DOHH2 (cell line): ENCODE results near the gene JKAMP.

Experiments used
- H3F3A ChIP-seq: fragments of 200-600 bp; sonication (generic), shearing (Covaris generic); 2 replicates; pipeline ENCODE4 v1.6.0; 2016; ENCODE audit warnings: antibody characterized with exemption, mild to moderate bottlenecking; ENCODE audit not compliant: control insufficient read depth, insufficient read depth
- H3K27ac ChIP-seq: fragments of 200-600 bp; sonication (generic); 2 replicates; pipeline ENCODE4 v1.5.1; 2014; ENCODE audit warnings: low read depth, mild to moderate bottlenecking, low read length, moderate library complexity
- H3K27me3 ChIP-seq: fragments of 200-600 bp; sonication (generic); 2 replicates; pipeline ENCODE4 v1.6.1; 2014; ENCODE audit warnings: mild to moderate bottlenecking, low read length, mixed read lengths; ENCODE audit not compliant: control insufficient read depth
- H3K36me3 ChIP-seq: fragments of 200-600 bp; sonication (generic); 2 replicates; pipeline ENCODE4 v1.6.1; 2014; ENCODE audit warnings: mild to moderate bottlenecking, low read length, moderate library complexity, mixed read lengths; ENCODE audit not compliant: control insufficient read depth
- H3K4me1 ChIP-seq: fragments of 200-600 bp; sonication (generic); 2 replicates; pipeline ENCODE4 v1.6.1; 2014; ENCODE audit warnings: mild to moderate bottlenecking, low read length, mixed read lengths; ENCODE audit not compliant: control insufficient read depth
- H3K4me2 ChIP-seq: fragments of 200-600 bp; sonication (generic); 2 replicates; pipeline ENCODE4 v1.6.0; 2014; ENCODE audit warnings: mild to moderate bottlenecking, low read length, moderate library complexity
- H3K4me3 ChIP-seq: fragments of 200-600 bp; sonication (generic); 2 replicates; pipeline ENCODE4 v1.5.1; 2014; ENCODE audit warnings: mild to moderate bottlenecking, low read length, mixed read lengths
- H3K79me2 ChIP-seq: fragments of 200-600 bp; sonication (generic); 2 replicates; pipeline ENCODE4 v1.6.1; 2014; ENCODE audit warnings: mild to moderate bottlenecking, low read length, mixed read lengths; ENCODE audit not compliant: control insufficient read depth
- H3K9me2 ChIP-seq: fragments of 200-600 bp; sonication (generic); replicated peaks from 2 replicates; pipeline ENCODE4 v1.6.1; 2014; ENCODE audit warnings: mild to moderate bottlenecking, low read length, mixed read lengths; ENCODE audit not compliant: control insufficient read depth
- H3K9me3 ChIP-seq: fragments of 200-600 bp; sonication (generic); 2 replicates; pipeline ENCODE4 v1.6.1; 2014; ENCODE audit warnings: antibody characterized with exemption, low read length, mixed read lengths; ENCODE audit not compliant: control insufficient read depth, insufficient read depth
- H4K20me1 ChIP-seq: fragments of 200-600 bp; sonication (generic); 2 replicates; pipeline ENCODE4 v1.6.0; 2014; ENCODE audit warnings: low read depth, mild to moderate bottlenecking, antibody characterized with exemption, low read length, moderate library complexity; ENCODE audit not compliant: control insufficient read depth, insufficient read depth
- CTCF ChIP-seq: fragments of 200-600 bp; sonication (generic); IDR thresholded peaks from one replicate; pipeline ENCODE4 v1.5.1; 2014; ENCODE audit warnings: antibody characterized with exemption, mild to moderate bottlenecking, low read depth, low read length; ENCODE audit not compliant: poor library complexity, severe bottlenecking
- EZH2phosphoT487 ChIP-seq: fragments of 200-600 bp; sonication (generic); IDR thresholded peaks from 2 replicates; pipeline ENCODE4 v1.6.1; 2017; ENCODE audit warnings: borderline replicate concordance, mild to moderate bottlenecking, antibody characterized with exemption, low read length, moderate library complexity, mixed read lengths

JKAMP gene

DNA sequence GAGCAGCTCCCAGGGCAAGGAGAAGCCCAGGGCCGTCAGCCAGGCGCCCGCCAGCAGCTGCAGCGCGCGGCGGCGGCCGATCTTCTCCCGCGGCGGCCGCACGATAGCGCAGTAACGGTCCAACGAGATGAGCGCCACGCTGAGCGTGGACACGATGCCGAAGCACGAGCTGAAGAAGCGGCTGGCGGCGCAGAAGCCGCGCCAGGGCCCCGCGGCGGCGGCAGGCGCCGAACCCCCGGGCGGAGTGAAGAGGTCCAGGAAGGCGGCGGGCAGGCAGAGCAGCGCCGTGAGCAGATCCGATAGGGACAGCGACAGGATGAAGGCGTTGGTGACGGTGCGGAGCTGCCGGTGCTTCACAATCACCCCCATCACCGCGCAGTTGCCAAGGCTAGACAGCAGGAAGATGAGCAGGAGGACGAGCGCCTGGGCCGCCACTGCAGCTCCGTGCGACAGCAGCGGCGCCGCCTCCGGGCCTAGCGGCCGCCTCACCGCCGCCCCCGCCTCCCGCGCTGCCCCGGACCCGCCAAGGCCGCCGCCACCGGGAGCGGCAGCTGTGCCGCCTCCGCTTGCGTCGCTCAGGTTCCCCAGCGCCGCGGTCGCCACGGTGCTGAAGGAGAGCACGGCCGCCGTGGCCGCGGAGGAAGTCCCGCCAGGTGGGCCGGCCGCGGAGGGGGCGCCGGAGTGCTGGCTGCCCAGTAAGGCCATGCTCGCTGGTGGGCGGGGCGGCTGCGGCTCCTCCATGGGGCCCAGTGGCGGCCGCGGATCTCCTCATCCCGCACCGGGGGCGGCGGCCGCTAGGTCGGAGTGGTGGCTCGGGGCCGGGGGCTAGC lies 19.6 kb upstream of the JKAMP start:
- peaks cover 1% of the 10 kb centered on the region; the same call in 1 of the 2 replicates for H3K36me3 ChIP-seq
- peak overlapping the region; percentile 85 for H3K4me3 ChIP-seq
- no peak for TF ChIP-seq CTCF
- no peak for TF ChIP-seq EZH2phosphoT487
- peaks cover 8% of the 10 kb centered on the region for H3F3A ChIP-seq
- no peaks in the 10 kb centered on the region for H3K27me3 ChIP-seq
- no peaks in the 10 kb centered on the region for H4K20me1 ChIP-seq
- H3K9me3 ChIP-seq, result no peaks in the 10 kb centered on the region
- peaks cover 13% of the 10 kb centered on the region for H3K4me1 ChIP-seq
- H3K4me2 ChIP-seq, result peak overlapping the region; percentile 98
- no peak overlapping the region for H3K27ac ChIP-seq
- no peaks in the 10 kb centered on the region for H3K79me2 ChIP-seq
- no peaks in the 10 kb centered on the region for H3K9me2 ChIP-seq

DNA sequence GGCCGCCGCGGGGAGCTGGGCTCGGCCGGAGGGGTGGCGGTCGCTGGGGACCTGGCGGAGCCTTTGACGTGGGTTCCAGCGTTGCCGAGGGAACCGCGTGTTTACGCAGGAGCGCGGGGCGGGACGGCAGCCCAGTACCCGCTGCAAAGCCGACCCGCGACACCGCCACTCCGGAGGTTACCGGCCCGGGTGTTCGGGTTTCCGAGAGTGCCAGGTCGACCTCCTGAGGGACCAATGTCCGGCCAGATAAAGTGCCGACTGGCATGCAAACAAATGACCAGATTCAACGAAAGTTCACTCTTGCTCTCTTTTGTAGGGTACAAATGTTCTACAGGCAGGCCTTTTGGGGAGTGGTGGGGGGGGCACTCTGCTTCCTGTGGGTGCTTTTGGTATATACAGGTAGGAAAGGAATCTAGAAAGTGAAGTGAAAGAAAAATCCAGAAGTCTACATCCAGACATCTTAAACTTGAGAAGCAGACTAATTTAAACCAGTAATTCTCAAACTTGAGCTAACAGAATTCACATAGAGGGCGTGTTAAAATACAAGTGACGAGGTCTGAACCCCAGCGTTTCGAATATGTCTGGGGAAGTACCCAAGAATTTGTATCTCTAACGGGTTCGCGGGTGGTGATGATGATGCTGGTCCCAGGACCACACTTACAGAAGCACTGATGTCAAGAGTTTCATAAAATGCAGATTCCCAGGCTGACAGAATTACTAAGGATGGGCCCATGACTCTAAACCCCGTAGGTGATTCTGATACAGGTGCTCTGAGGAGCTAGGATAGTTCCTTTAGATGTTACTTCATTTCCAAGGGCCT lies 18.8 kb upstream of the JKAMP start, which contains the start of gene GPR135:
GPR135 (minus strand) TSS at position 65 of the 820 bp plus-strand sequence. CDS start 154 bp downstream, outside the sequence.
- H3K4me2 ChIP-seq, result peak within 1 kb of the TSS; percentile 98
- peaks cover 5% of the 10 kb centered on the region; the same call in 1 of the 2 replicates for H3K36me3 ChIP-seq
- no peaks in the 10 kb centered on the region for H3K27me3 ChIP-seq
- no peaks in the 10 kb centered on the region for H3K9me3 ChIP-seq
- H4K20me1 ChIP-seq, result no peaks in the 10 kb centered on the region
- peaks cover 13% of the 10 kb centered on the region for H3K4me1 ChIP-seq
- H3K9me2 ChIP-seq, result no peaks in the 10 kb centered on the region
- no peaks in the 10 kb centered on the region for H3K79me2 ChIP-seq
- H3K27ac ChIP-seq, result no peak within 1 kb of the TSS
- peak within 1 kb of the TSS; percentile 85 for H3K4me3 ChIP-seq
- TF ChIP-seq CTCF, result no peak
- no peak for TF ChIP-seq EZH2phosphoT487
- peaks cover 8% of the 10 kb centered on the region for H3F3A ChIP-seq

DNA sequence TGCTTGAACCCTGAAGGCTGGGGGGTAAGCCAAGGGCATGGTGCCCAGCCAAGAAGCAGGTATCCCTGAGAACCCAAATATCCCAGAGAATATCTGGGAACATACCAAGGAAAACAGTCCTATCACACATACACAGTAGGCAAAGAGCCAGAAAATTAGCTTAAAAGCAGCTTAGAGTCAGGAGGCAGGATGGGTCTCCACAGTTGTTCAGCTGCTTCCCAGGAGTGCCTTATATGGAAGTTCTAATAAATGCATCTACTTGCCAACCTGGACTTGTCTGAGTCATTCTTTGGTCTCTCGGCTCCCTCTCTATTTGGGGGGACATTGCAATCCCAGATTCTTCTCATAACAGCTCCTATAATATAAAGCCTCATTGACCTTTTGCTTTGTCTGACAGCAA lies 10.1 kb upstream of the JKAMP start:
- TF ChIP-seq EZH2phosphoT487 (no peak), CTCF (no peak)
- Histone ChIP-seq H3K9me2 (no peaks in the 10 kb centered on the region), H4K20me1 (0 out of 2 replicates have a peak, but pooled peaks cover 3% of the 10 kb centered on the region), H3K4me1 (no peaks in the 10 kb centered on the region), H3K4me3 (no peak overlapping the region), H3K9me3 (no peaks in the 10 kb centered on the region), H3F3A (no peaks in the 10 kb centered on the region), H3K27ac (no peak overlapping the region), H3K36me3 (peaks cover 53% of the 10 kb centered on the region), H3K4me2 (no peak overlapping the region), H3K79me2 (no peaks in the 10 kb centered on the region), H3K27me3 (no peaks in the 10 kb centered on the region)
